SU-DHL-6 (cell line): ENCODE measurements around the gene DGKB.

Experiments used
- H2AFZ ChIP-seq: fragments of 200-600 bp; sonication (generic); 2 replicates; pipeline ENCODE4 v1.6.1; 2014; ENCODE audit warnings: low read depth, mild to moderate bottlenecking, moderate library complexity, mixed read lengths, antibody characterized with exemption, low read length; ENCODE audit not compliant: severe bottlenecking
- H3F3A ChIP-seq: fragments of 200-600 bp; shearing (Covaris generic); 2 replicates; pipeline ENCODE4 v1.6.0; 2016; ENCODE audit warnings: antibody characterized with exemption, mild to moderate bottlenecking; ENCODE audit not compliant: insufficient read depth
- H3K27ac ChIP-seq: fragments of 200-600 bp; sonication (generic); 2 replicates; pipeline ENCODE4 v1.5.1; 2016; ENCODE audit warnings: low read depth, mild to moderate bottlenecking, low read length, moderate library complexity, mixed read lengths
- H3K27me3 ChIP-seq: fragments of 200-600 bp; sonication (generic), shearing (Covaris generic); 2 replicates; pipeline ENCODE4 v1.6.0; 2014; ENCODE audit warnings: mild to moderate bottlenecking, low read length
- H3K36me3 ChIP-seq: fragments of 200-600 bp; sonication (generic); 2 replicates; pipeline ENCODE4 v1.6.1; 2014; ENCODE audit warnings: mild to moderate bottlenecking, low read length, mixed read lengths
- H3K4me2 ChIP-seq: fragments of 300-600, 200-600 bp; shearing (Covaris generic), sonication (generic); 2 replicates; pipeline ENCODE4 v1.6.0; 2014; ENCODE audit warnings: low read length, low read depth, mild to moderate bottlenecking; ENCODE audit not compliant: poor library complexity, severe bottlenecking
- H3K4me3 ChIP-seq: fragments of 200-600 bp; sonication (generic); 2 replicates; pipeline ENCODE4 v1.5.1; 2014; ENCODE audit warnings: antibody characterized with exemption, low read length, mild to moderate bottlenecking, mixed read lengths; ENCODE audit not compliant: insufficient read depth, poor library complexity, severe bottlenecking
- H3K79me2 ChIP-seq: fragments of 200-600 bp; sonication (generic); 2 replicates; pipeline ENCODE4 v1.6.1; 2014; ENCODE audit warnings: mild to moderate bottlenecking, low read length, moderate library complexity; ENCODE audit not compliant: insufficient read depth
- H3K9ac ChIP-seq: fragments of 200-600 bp; sonication (generic); 2 replicates; pipeline ENCODE4 v1.7.0; 2014; ENCODE audit warnings: mild to moderate bottlenecking, low read length
- H3K9me2 ChIP-seq: fragments of 200-600 bp; sonication (generic); replicated peaks from 2 replicates; pipeline ENCODE4 v1.6.1; 2014; ENCODE audit warnings: low read length; ENCODE audit not compliant: insufficient read depth
- H3K9me3 ChIP-seq: fragments of 200-600 bp; sonication (generic); 2 replicates; pipeline ENCODE4 v1.6.1; 2014; ENCODE audit warnings: low read length, mixed read lengths; ENCODE audit not compliant: insufficient read depth
- H4K20me1 ChIP-seq: fragments of 200-600 bp; sonication (generic); 2 replicates; pipeline ENCODE4 v1.6.1; 2014; ENCODE audit warnings: low read depth, mild to moderate bottlenecking, antibody characterized with exemption, low read length, moderate library complexity, mixed read lengths
- CTCF ChIP-seq: fragments of 200-600 bp; sonication (generic); IDR thresholded peaks from one replicate; pipeline ENCODE4 v1.5.1; 2017; ENCODE audit warnings: antibody characterized with exemption, mild to moderate bottlenecking, low read length, moderate library complexity; ENCODE audit not compliant: insufficient read depth, poor library complexity, severe bottlenecking
- EZH2phosphoT487 ChIP-seq: fragments of 200-600 bp; sonication (generic), shearing (Covaris generic); conservative IDR thresholded peaks from 2 replicates; pipeline ENCODE4 v1.6.1; 2018; ENCODE audit warnings: mild to moderate bottlenecking, antibody characterized with exemption, low read length, moderate library complexity, mixed read lengths

The DGKB gene

GRCh38 chr7:14817829-14818614 is 84.5 kb downstream of the DGKB start:
- Histone ChIP-seq H4K20me1 (no peaks in the 10 kb centered on the region), H2AFZ (no peak overlapping the region), H3K4me2 (no peak overlapping the region), H3K9ac (no peak overlapping the region), H3F3A (no peaks in the 10 kb centered on the region), H3K9me3 (no peaks in the 10 kb centered on the region), H3K4me3 (no peak overlapping the region), H3K27ac (no peak overlapping the region), H3K79me2 (no peaks in the 10 kb centered on the region), H3K36me3 (no peaks in the 10 kb centered on the region), H3K9me2 (no peaks in the 10 kb centered on the region), H3K27me3 (no peaks in the 10 kb centered on the region)
- TF ChIP-seq EZH2phosphoT487 (no peak), CTCF (no peak)

- Histone ChIP-seq H3K27me3 (no peaks in the 10 kb centered on the region), H3F3A (no peaks in the 10 kb centered on the region), H2AFZ (no peak overlapping the region), H3K27ac (no peak overlapping the region), H3K36me3 (no peaks in the 10 kb centered on the region), H3K9me3 (no peaks in the 10 kb centered on the region), H3K9me2 (no peaks in the 10 kb centered on the region), H3K4me3 (no peak overlapping the region), H3K9ac (no peak overlapping the region), H3K79me2 (no peaks in the 10 kb centered on the region), H3K4me2 (no peak overlapping the region), H4K20me1 (no peaks in the 10 kb centered on the region)
- no peak for TF ChIP-seq CTCF
- no peak for TF ChIP-seq EZH2phosphoT487
These were observed 95.0 kb downstream of the DGKB start for GRCh38 chr7:14807507-14807906.

GRCh38 chr7:14806891-14807290 is 95.7 kb downstream of the DGKB start:
- no peaks in the 10 kb centered on the region for H3K9me2 ChIP-seq
- H2AFZ ChIP-seq, result no peak overlapping the region
- TF ChIP-seq CTCF (no peak), EZH2phosphoT487 (no peak)
- H3K36me3 ChIP-seq, result no peaks in the 10 kb centered on the region
- no peaks in the 10 kb centered on the region for H3K9me3 ChIP-seq
- H3K9ac ChIP-seq, result no peak overlapping the region
- no peaks in the 10 kb centered on the region for H3F3A ChIP-seq
- no peaks in the 10 kb centered on the region for H3K27me3 ChIP-seq
- H3K79me2 ChIP-seq, result no peaks in the 10 kb centered on the region
- no peak overlapping the region for H3K27ac ChIP-seq
- H3K4me2 ChIP-seq, result no peak overlapping the region
- H4K20me1 ChIP-seq, result no peaks in the 10 kb centered on the region
- H3K4me3 ChIP-seq, result no peak overlapping the region
